Measurements from ENCODE around the gene PCNX3.

PCNX3 gene

GRCh38 chr11:65583589-65583988, 32.0 kb upstream of the PCNX3 start:
- no peaks in the 10 kb centered on the region for H3K9me3 ChIP-seq (ENCODE audit: insufficient read depth, low read length)
- DNase-seq (ENCODE audit: low read depth, low spot score) = no peak
- peaks cover 21% of the 10 kb centered on the region for H3K4me1 ChIP-seq (ENCODE audit: insufficient read depth, insufficient read length)
- no peaks in the 10 kb centered on the region for H3K27me3 ChIP-seq (ENCODE audit: insufficient read depth, insufficient read length)
- H3K9ac ChIP-seq (ENCODE audit: insufficient read length, low read depth) = no peak overlapping the region
- TF ChIP-seq ZNF274 (IDR thresholded peaks at IDR 0.05; ENCODE audit: low read depth, low read length) = no peak
- no peak for TF ChIP-seq SUZ12 (IDR thresholded peaks at IDR 0.05; ENCODE audit: extremely low read depth, insufficient read depth, insufficient read length)
- no peak overlapping the region for H3K4me3 ChIP-seq (ENCODE audit: insufficient read length, low read depth)
- peaks cover 53% of the 10 kb centered on the region for H3K36me3 ChIP-seq (ENCODE audit: insufficient read depth, insufficient read length, low read length)

GRCh38 chr11:65584106-65584505, 31.5 kb upstream of the PCNX3 start:
- Histone ChIP-seq H3K9ac (ENCODE audit: insufficient read length, low read depth) (no peak overlapping the region), H3K4me3 (ENCODE audit: insufficient read length, low read depth) (no peak overlapping the region), H3K36me3 (ENCODE audit: insufficient read depth, insufficient read length, low read length) (peaks cover 50% of the 10 kb centered on the region), H3K4me1 (ENCODE audit: insufficient read depth, insufficient read length) (peaks cover 21% of the 10 kb centered on the region), H3K9me3 (ENCODE audit: insufficient read depth, low read length) (no peaks in the 10 kb centered on the region), H3K27me3 (ENCODE audit: insufficient read depth, insufficient read length) (no peaks in the 10 kb centered on the region)
- DNase-seq (ENCODE audit: low read depth, low spot score) = no peak
- TF ChIP-seq ZNF274 (IDR thresholded peaks at IDR 0.05; ENCODE audit: low read depth, low read length) (no peak), SUZ12 (IDR thresholded peaks at IDR 0.05; ENCODE audit: extremely low read depth, insufficient read depth, insufficient read length) (no peak), YY1 (IDR thresholded peaks at IDR 0.05; ENCODE audit: insufficient read depth, insufficient read length) (no peak)

- no peaks in the 10 kb centered on the region for H3K27me3 ChIP-seq (ENCODE audit: insufficient read depth, insufficient read length)
Observed at GRCh38 chr11:65584723-65585171, 30.8 kb upstream of the PCNX3 start.

GRCh38 chr11:65585396-65586246, 30.0 kb upstream of the PCNX3 start:
- H3K36me3 ChIP-seq (ENCODE audit: insufficient read depth, insufficient read length, low read length) = peaks cover 43% of the 10 kb centered on the region
- H3K27me3 ChIP-seq (ENCODE audit: insufficient read depth, insufficient read length) = no peaks in the 10 kb centered on the region
- H3K4me1 ChIP-seq (ENCODE audit: insufficient read depth, insufficient read length) = peaks cover 27% of the 10 kb centered on the region
- no peaks in the 10 kb centered on the region for H3K9me3 ChIP-seq (ENCODE audit: insufficient read depth, low read length)
- no peak overlapping the region for H3K4me3 ChIP-seq (ENCODE audit: insufficient read length, low read depth)
- H3K9ac ChIP-seq (ENCODE audit: insufficient read length, low read depth) = peak overlapping the region; percentile 33
- no peak for DNase-seq (ENCODE audit: low read depth, low spot score)
- no peak for TF ChIP-seq YY1 (IDR thresholded peaks at IDR 0.05; ENCODE audit: insufficient read depth, insufficient read length)
- TF ChIP-seq SUZ12 (IDR thresholded peaks at IDR 0.05; ENCODE audit: extremely low read depth, insufficient read depth, insufficient read length) = no peak
- no peak for TF ChIP-seq ZNF274 (IDR thresholded peaks at IDR 0.05; ENCODE audit: low read depth, low read length)

More at GRCh38 chr11:65584723-65585171, 30.8 kb upstream of the PCNX3 start:
- Histone ChIP-seq H3K9me3 (ENCODE audit: insufficient read depth, low read length) (no peaks in the 10 kb centered on the region), H3K9ac (ENCODE audit: insufficient read length, low read depth) (no peak overlapping the region), H3K4me3 (ENCODE audit: insufficient read length, low read depth) (no peak overlapping the region), H3K36me3 (ENCODE audit: insufficient read depth, insufficient read length, low read length) (peaks cover 44% of the 10 kb centered on the region), H3K4me1 (ENCODE audit: insufficient read depth, insufficient read length) (peaks cover 23% of the 10 kb centered on the region)
- TF ChIP-seq YY1 (IDR thresholded peaks at IDR 0.05; ENCODE audit: insufficient read depth, insufficient read length) = no peak
- TF ChIP-seq SUZ12 (IDR thresholded peaks at IDR 0.05; ENCODE audit: extremely low read depth, insufficient read depth, insufficient read length) = no peak
- no peak for TF ChIP-seq ZNF274 (IDR thresholded peaks at IDR 0.05; ENCODE audit: low read depth, low read length)
- DNase-seq (ENCODE audit: low read depth, low spot score) = no peak

GRCh38 chr11:65586247-65586630, 29.3 kb upstream of the PCNX3 start:
- TF ChIP-seq YY1 (IDR thresholded peaks at IDR 0.05; ENCODE audit: insufficient read depth, insufficient read length) (no peak), ZNF274 (IDR thresholded peaks at IDR 0.05; ENCODE audit: low read depth, low read length) (no peak), SUZ12 (IDR thresholded peaks at IDR 0.05; ENCODE audit: extremely low read depth, insufficient read depth, insufficient read length) (no peak)
- no peaks in the 10 kb centered on the region for H3K9me3 ChIP-seq (ENCODE audit: insufficient read depth, low read length)
- peak overlapping the region; percentile 75 for H3K9ac ChIP-seq (ENCODE audit: insufficient read length, low read depth)
- H3K4me3 ChIP-seq (ENCODE audit: insufficient read length, low read depth) = no peak overlapping the region
- peaks cover 38% of the 10 kb centered on the region for H3K36me3 ChIP-seq (ENCODE audit: insufficient read depth, insufficient read length, low read length)
- peaks cover 28% of the 10 kb centered on the region for H3K4me1 ChIP-seq (ENCODE audit: insufficient read depth, insufficient read length)
- no peaks in the 10 kb centered on the region for H3K27me3 ChIP-seq (ENCODE audit: insufficient read depth, insufficient read length)
- no peak for DNase-seq (ENCODE audit: low read depth, low spot score)

- no peak overlapping the region for H3K4me3 ChIP-seq (ENCODE audit: insufficient read length, low read depth)
- no peak for TF ChIP-seq SUZ12 (IDR thresholded peaks at IDR 0.05; ENCODE audit: extremely low read depth, insufficient read depth, insufficient read length)
- H3K4me1 ChIP-seq (ENCODE audit: insufficient read depth, insufficient read length) = peaks cover 30% of the 10 kb centered on the region
- peak overlapping the region; percentile 75 for H3K9ac ChIP-seq (ENCODE audit: insufficient read length, low read depth)
- peaks cover 34% of the 10 kb centered on the region for H3K36me3 ChIP-seq (ENCODE audit: insufficient read depth, insufficient read length, low read length)
- H3K9me3 ChIP-seq (ENCODE audit: insufficient read depth, low read length) = no peaks in the 10 kb centered on the region
- H3K27me3 ChIP-seq (ENCODE audit: insufficient read depth, insufficient read length) = no peaks in the 10 kb centered on the region
- peak; percentile 64 for DNase-seq (ENCODE audit: low read depth, low spot score)
Observed at GRCh38 chr11:65586676-65587075, 28.9 kb upstream of the PCNX3 start.

GRCh38 chr11:65588199-65589054, 27.1 kb upstream of the PCNX3 start:
- peaks cover 30% of the 10 kb centered on the region for H3K36me3 ChIP-seq (ENCODE audit: insufficient read depth, insufficient read length, low read length)
- no peak for TF ChIP-seq ZNF274 (IDR thresholded peaks at IDR 0.05; ENCODE audit: low read depth, low read length)
- TF ChIP-seq YY1 (IDR thresholded peaks at IDR 0.05; ENCODE audit: insufficient read depth, insufficient read length) = no peak
- no peak for TF ChIP-seq SUZ12 (IDR thresholded peaks at IDR 0.05; ENCODE audit: extremely low read depth, insufficient read depth, insufficient read length)
- H3K9ac ChIP-seq (ENCODE audit: insufficient read length, low read depth) = peak overlapping the region; percentile 23
- H3K27me3 ChIP-seq (ENCODE audit: insufficient read depth, insufficient read length) = peaks cover 5% of the 10 kb centered on the region
- no peaks in the 10 kb centered on the region for H3K9me3 ChIP-seq (ENCODE audit: insufficient read depth, low read length)
- peak; percentile 48 for DNase-seq (ENCODE audit: low read depth, low spot score)
- no peak overlapping the region for H3K4me3 ChIP-seq (ENCODE audit: insufficient read length, low read depth)
- H3K4me1 ChIP-seq (ENCODE audit: insufficient read depth, insufficient read length) = peaks cover 40% of the 10 kb centered on the region
